Measurements from ENCODE around the gene CXCL17.

DNA sequence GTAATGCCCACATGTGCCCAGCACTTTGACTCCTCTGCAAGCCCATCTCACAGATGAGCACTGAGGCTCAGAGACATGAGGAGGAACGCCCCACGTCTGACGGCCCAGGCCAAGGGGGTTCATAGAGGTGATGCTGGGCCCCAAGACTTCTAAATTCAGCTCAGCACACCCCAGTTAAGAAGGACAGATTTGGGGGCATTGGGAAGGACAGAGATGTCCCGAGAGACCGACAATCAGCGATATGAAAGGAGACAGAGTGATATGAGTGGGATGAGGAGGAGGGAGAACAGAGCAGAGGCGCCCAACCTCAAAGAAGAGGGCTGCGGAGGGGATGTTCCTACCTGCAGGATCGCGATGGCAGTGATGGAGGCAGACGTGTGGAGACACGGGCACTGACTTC, 52.8 kb downstream of the CXCL17 start, which contains the start of gene CNFN:
- TF ChIP-seq, protein P1, sequence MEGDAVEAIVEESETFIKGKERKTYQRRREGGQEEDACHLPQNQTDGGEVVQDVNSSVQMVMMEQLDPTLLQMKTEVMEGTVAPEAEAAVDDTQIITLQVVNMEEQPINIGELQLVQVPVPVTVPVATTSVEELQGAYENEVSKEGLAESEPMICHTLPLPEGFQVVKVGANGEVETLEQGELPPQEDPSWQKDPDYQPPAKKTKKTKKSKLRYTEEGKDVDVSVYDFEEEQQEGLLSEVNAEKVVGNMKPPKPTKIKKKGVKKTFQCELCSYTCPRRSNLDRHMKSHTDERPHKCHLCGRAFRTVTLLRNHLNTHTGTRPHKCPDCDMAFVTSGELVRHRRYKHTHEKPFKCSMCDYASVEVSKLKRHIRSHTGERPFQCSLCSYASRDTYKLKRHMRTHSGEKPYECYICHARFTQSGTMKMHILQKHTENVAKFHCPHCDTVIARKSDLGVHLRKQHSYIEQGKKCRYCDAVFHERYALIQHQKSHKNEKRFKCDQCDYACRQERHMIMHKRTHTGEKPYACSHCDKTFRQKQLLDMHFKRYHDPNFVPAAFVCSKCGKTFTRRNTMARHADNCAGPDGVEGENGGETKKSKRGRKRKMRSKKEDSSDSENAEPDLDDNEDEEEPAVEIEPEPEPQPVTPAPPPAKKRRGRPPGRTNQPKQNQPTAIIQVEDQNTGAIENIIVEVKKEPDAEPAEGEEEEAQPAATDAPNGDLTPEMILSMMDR (IDR thresholded peaks at IDR 0.05; ENCODE audit: insufficient read depth, low read depth, low read length), result no peak
- no peak for TF ChIP-seq EZH2 (IDR thresholded peaks at IDR 0.05; ENCODE audit: insufficient read depth, low read length)
